ENCODE measurements around the gene DCST2. TPM values are rescaled to one million over a fixed set of nuclear protein-coding genes. Genes with fewer than 3 reads are reported as not detected.

Gene DCST2
- total and polyA plus RNA-seq, 9 donors: 0.17 to 1.4 (median 1.1) TPM; not detected in 1

DNA sequence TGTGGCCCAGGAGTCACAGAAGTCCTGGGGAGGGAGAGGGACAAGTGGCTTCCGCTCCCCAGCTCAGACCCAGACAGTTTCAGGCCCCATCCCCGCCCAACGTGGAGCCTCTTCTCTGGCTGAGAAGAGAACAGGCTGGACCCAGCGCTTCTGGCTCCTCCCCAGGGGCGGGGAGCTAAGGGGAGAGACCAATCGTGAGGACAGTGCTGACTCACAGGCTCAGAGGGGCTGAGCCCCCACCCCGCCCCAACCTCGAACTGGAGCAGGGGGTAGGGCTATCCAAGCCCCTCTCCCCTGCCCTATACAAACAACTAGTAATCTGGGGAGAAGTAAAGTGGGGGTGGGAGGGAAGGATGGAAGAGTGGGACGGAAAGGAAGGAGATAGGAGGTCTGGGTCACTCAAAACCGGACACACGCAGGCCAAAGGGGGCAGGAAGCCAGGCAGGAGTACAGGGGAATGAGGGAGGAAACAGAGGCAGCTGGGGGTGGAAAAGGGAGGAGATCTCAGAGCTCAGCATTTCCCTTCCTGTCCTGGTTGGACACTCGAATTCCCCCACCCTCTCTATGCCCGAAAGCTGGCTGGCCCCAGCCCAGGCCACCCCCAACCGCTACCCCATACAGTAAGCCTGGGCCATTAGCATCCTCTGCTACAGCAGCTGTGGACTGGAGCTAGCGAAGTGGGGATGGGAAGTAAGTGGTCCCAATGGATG lies 62.8 kb downstream of the DCST2 start, which contains the start of gene SHC1:
Gene SHC1, minus strand, starts transcription at position 117 of the 710 bp plus-strand sequence. CDS start 221 bp downstream, outside the sequence.
- peak within 1 kb of the TSS; percentile 52 for H3K4me3 ChIP-seq
- no peaks in the 10 kb centered on the region for H3K36me3 ChIP-seq
- WGBS, 3 donors: 3 to 6% (median 4%) methylated on average over 15 of the region's 15 CpGs
- peak within 1 kb of the TSS; percentile 87 to 98 for H3K27ac ChIP-seq
- DNase-seq: peak; percentile 95 to 97 (median 96)
- intact Hi-C loops (cut with DNase I): loop anchor here in 1 of 4 donors (5.0 kb wide), 1 partner anchor 82 kb away; the partner anchor contains the start of gene ADAM15
- TF ChIP-seq, protein P1, sequence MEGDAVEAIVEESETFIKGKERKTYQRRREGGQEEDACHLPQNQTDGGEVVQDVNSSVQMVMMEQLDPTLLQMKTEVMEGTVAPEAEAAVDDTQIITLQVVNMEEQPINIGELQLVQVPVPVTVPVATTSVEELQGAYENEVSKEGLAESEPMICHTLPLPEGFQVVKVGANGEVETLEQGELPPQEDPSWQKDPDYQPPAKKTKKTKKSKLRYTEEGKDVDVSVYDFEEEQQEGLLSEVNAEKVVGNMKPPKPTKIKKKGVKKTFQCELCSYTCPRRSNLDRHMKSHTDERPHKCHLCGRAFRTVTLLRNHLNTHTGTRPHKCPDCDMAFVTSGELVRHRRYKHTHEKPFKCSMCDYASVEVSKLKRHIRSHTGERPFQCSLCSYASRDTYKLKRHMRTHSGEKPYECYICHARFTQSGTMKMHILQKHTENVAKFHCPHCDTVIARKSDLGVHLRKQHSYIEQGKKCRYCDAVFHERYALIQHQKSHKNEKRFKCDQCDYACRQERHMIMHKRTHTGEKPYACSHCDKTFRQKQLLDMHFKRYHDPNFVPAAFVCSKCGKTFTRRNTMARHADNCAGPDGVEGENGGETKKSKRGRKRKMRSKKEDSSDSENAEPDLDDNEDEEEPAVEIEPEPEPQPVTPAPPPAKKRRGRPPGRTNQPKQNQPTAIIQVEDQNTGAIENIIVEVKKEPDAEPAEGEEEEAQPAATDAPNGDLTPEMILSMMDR (IDR thresholded peaks at IDR 0.05): no peak
- TF ChIP-seq EP300 (IDR thresholded peaks at IDR 0.05) (no peak), POLR2A (IDR thresholded peaks at IDR 0.05) (peak; percentile 91)
- peaks cover 12% of the 10 kb centered on the region for H3K4me1 ChIP-seq (ENCODE audit: insufficient read depth)
- no peaks in the 10 kb centered on the region for H3K9me3 ChIP-seq
- no peaks in the 10 kb centered on the region for H3K27me3 ChIP-seq

DNA sequence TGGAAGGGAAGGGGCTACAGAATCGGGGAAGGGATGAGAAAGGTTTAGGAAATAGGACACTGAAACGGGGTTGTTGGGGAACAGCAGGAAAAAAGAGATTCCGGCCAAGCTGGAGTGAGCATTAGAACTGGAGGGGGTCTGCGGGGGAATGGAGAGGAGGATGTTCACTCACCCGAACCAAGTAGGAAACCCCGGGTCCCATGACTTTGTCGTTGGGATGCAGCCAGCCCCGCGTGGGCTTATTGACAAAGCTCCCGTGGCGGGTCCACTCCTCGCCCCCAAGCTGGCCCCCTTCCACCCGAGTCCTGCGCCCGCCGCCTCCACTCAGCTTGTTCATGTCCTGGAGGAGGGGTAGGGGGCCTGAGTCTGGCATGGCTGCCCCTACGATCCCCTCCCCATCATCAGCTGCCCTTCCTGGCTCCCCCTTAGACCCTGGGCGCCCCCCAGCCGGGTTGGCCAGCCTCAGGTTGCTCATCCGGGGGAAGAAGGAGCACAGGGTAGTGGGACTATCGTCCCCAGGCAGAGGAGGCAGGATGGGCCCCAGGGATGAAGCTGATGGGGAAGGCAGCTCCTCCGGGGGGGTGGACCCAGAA lies 63.6 kb downstream of the DCST2 start:
- TF ChIP-seq, protein P1 (IDR thresholded peaks at IDR 0.05): no peak
- TF ChIP-seq EP300 (IDR thresholded peaks at IDR 0.05): no peak
- TF ChIP-seq POLR2A (IDR thresholded peaks at IDR 0.05): no peak
- peak; percentile 60 to 82 (median 75) for DNase-seq
- 3 to 13% (median 7%) methylated on average over 22 of the region's 22 CpGs for WGBS, 3 donors
- H3K9me3 ChIP-seq: no peaks in the 10 kb centered on the region
- peaks cover 12% of the 10 kb centered on the region for H3K4me1 ChIP-seq (ENCODE audit: insufficient read depth)
- H3K36me3 ChIP-seq: no peaks in the 10 kb centered on the region
- H3K27me3 ChIP-seq: no peaks in the 10 kb centered on the region
- H3K27ac ChIP-seq: peak overlapping the region; percentile 87 to 98
- intact Hi-C loops (cut with DNase I): loop anchor here in 1 of 4 donors (5.0 kb wide), 1 partner anchor 82 kb away; the partner anchor contains the start of gene ADAM15
- peak overlapping the region; percentile 52 for H3K4me3 ChIP-seq

DNA sequence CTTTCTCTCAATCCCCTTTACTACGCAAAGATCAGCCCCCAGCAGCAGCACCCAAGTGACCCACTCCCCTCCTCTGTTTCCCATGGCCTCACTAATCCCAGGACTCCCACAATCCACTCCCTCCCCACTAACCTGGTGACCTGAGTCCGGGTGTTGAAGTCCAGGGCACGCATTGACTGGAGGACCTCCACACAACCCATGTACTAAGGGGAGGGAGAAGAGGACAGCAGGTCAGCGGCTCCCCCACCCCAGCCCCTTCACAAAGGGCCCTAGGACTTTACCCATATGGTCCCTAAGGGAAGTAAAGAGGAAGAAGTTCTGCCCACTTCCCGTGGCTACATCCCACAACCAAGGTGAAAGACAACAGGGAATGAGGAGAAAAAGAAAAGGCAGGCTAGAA lies 64.3 kb downstream of the DCST2 start:
- TF ChIP-seq POLR2A (IDR thresholded peaks at IDR 0.05) (no peak), EP300 (IDR thresholded peaks at IDR 0.05) (no peak)
- TF ChIP-seq, protein P1 (IDR thresholded peaks at IDR 0.05): no peak
- no peaks in the 10 kb centered on the region for H3K27me3 ChIP-seq
- intact Hi-C loops (cut with DNase I): no loop called here
- peak overlapping the region; percentile 52 for H3K4me3 ChIP-seq
- 21 to 33% (median 23%) methylated on average over 5 of the region's 5 CpGs for WGBS, 3 donors
- H3K36me3 ChIP-seq: no peaks in the 10 kb centered on the region
- no peaks in the 10 kb centered on the region for H3K9me3 ChIP-seq
- DNase-seq: no peak
- H3K27ac ChIP-seq: peak overlapping the region; percentile 49 to 98
- peaks cover 12% of the 10 kb centered on the region for H3K4me1 ChIP-seq (ENCODE audit: insufficient read depth)

DNA sequence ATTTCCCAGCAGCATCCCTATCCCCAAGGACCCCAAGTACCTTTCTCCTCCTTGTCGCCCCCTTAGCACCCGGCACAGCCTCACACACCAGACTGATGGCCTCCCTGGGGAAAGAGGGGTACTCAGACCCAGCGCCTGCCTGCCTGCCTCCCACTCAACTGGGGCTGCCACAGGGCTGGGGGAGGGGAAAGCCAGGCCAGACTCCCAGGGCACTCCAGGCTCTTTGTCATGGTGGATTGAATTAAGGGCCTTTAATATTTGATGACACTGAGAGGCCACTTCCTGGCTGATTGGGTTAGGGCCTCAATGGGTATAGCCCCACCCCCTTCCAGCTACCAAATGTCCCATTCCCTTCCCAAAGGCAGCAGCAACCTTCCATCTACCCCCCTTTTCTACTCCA lies 64.8 kb downstream of the DCST2 start:
- Histone ChIP-seq H3K36me3 (no peaks in the 10 kb centered on the region), H3K27me3 (no peaks in the 10 kb centered on the region), H3K9me3 (no peaks in the 10 kb centered on the region), H3K27ac (peak overlapping the region in 1 of 2 donors; percentile 49), H3K4me1 (ENCODE audit: insufficient read depth) (peaks cover 12% of the 10 kb centered on the region), H3K4me3 (no peak overlapping the region)
- WGBS, 3 donors: 68 to 87% (median 80%) methylated on average over 3 of the region's 3 CpGs
- intact Hi-C loops (cut with DNase I): no loop called here
- no peak for DNase-seq
- TF ChIP-seq, protein P1 (IDR thresholded peaks at IDR 0.05): no peak
- TF ChIP-seq EP300 (IDR thresholded peaks at IDR 0.05) (no peak), POLR2A (IDR thresholded peaks at IDR 0.05) (no peak)

Small RNA genes within 50 kb of the gene (microRNA-seq; reads per million reads assigned to microRNA genes)
- gene MIR4258: 0 to 0.38 (median 0.36) reads per million in 3 donors

Small RNA genes within 50 kb of the gene (small RNA-seq; reads per million reads assigned to genes)
- gene MIR4258: not detected

Other genes starting within 250 kb of the DCST2 start
- gene KCNN3, start 163.5 kb downstream of the DCST2 start, total RNA-seq: 1 to 10 TPM in 5 of 7 donors, under 1 TPM in 2; 0.71 to 6.0 (median 1.7) TPM
- 1 to 10 TPM in 1 of 2 donors, under 1 TPM in 1; 0.91 to 6.1 TPM for gene KCNN3, start 163.5 kb downstream of the DCST2 start, polyA plus RNA-seq
- 10 to 100 TPM in 6 of 7 donors, 1 to 10 TPM in 1; 8.6 to 50.7 (median 35.3) TPM for gene PMVK, start 97.1 kb downstream of the DCST2 start, total RNA-seq
- gene PMVK, start 97.1 kb downstream of the DCST2 start, polyA plus RNA-seq: 10 to 100 TPM; 21.4 to 30.6 TPM
- 100 to 1,000 TPM in 6 of 7 donors, 10 to 100 TPM in 1; 78.7 to 170 (median 120) TPM for gene PBXIP1, start 77.7 kb downstream of the DCST2 start, total RNA-seq
- gene PBXIP1, start 77.7 kb downstream of the DCST2 start, polyA plus RNA-seq: 100 to 1,000 TPM; 105 to 151 TPM
- 10 to 100 TPM; 17.2 to 53.0 (median 42.5) TPM for gene PYGO2, start 72.0 kb downstream of the DCST2 start, total RNA-seq
- gene PYGO2, start 72.0 kb downstream of the DCST2 start, polyA plus RNA-seq: 10 to 100 TPM; 25.0 to 28.8 TPM
- 100 to 1,000 TPM in 1 of 7 donors, 10 to 100 TPM in 6; 36.8 to 183 (median 80.0) TPM for gene SHC1, start 63.0 kb downstream of the DCST2 start, total RNA-seq
- gene SHC1, start 63.0 kb downstream of the DCST2 start, polyA plus RNA-seq: 100 to 1,000 TPM in 1 of 2 donors, 10 to 100 TPM in 1; 56.8 to 161 TPM
- 10 to 100 TPM; 12.2 to 29.9 (median 24.8) TPM for gene CKS1B, start 59.1 kb downstream of the DCST2 start, total RNA-seq
- gene CKS1B, start 59.1 kb downstream of the DCST2 start, polyA plus RNA-seq: 10 to 100 TPM; 41.7 to 55.8 TPM
- 10 to 100 TPM; 11.1 to 30.0 (median 19.9) TPM for gene FLAD1, start 50.4 kb downstream of the DCST2 start, total RNA-seq
- 10 to 100 TPM; 14.2 to 16.4 TPM for gene FLAD1, start 50.4 kb downstream of the DCST2 start, polyA plus RNA-seq
- not detected for gene LENEP, start 40.2 kb downstream of the DCST2 start, total RNA-seq
- gene LENEP, start 40.2 kb downstream of the DCST2 start, polyA plus RNA-seq: not detected
- 10 to 100 TPM; 15.3 to 45.5 (median 33.1) TPM for gene ZBTB7B, start 31.0 kb downstream of the DCST2 start, total RNA-seq
- gene ZBTB7B, start 31.0 kb downstream of the DCST2 start, polyA plus RNA-seq: 10 to 100 TPM in 1 of 2 donors, 1 to 10 TPM in 1; 3.6 to 18.2 TPM
- gene DCST1, start within 50 bp of the DCST2 start, total RNA-seq: under 1 TPM in 4 of 7 donors, not detected in 3; 0.22 to 0.80 (median 0.51) TPM
- gene DCST1, start within 50 bp of the DCST2 start, polyA plus RNA-seq: under 1 TPM in 1 of 2 donors, not detected in 1; 0.06 TPM
- 100 to 1,000 TPM in 1 of 7 donors, 10 to 100 TPM in 6; 34.8 to 149 (median 67.8) TPM for gene ADAM15, start 17.5 kb upstream of the DCST2 start, total RNA-seq
- 10 to 100 TPM; 17.0 to 61.7 TPM for gene ADAM15, start 17.5 kb upstream of the DCST2 start, polyA plus RNA-seq
- 10 to 100 TPM in 5 of 7 donors, 1 to 10 TPM in 2; 8.6 to 14.1 (median 12.2) TPM for gene EFNA4, start 30.0 kb upstream of the DCST2 start, total RNA-seq
- 10 to 100 TPM in 1 of 2 donors, 1 to 10 TPM in 1; 7.3 to 10.6 TPM for gene EFNA4, start 30.0 kb upstream of the DCST2 start, polyA plus RNA-seq
- 1 to 10 TPM; 1.3 to 3.7 (median 2.4) TPM for gene EFNA3, start 45.1 kb upstream of the DCST2 start, total RNA-seq
- 1 to 10 TPM; 1.6 to 2.1 TPM for gene EFNA3, start 45.1 kb upstream of the DCST2 start, polyA plus RNA-seq
- gene EFNA1, start 94.1 kb upstream of the DCST2 start, total RNA-seq: 10 to 100 TPM; 12.1 to 51.6 (median 16.6) TPM
- gene EFNA1, start 94.1 kb upstream of the DCST2 start, polyA plus RNA-seq: 10 to 100 TPM; 18.6 to 27.3 TPM
- 10 to 100 TPM; 10.8 to 31.4 (median 16.8) TPM for gene SLC50A1, start 102.1 kb upstream of the DCST2 start, total RNA-seq
- gene SLC50A1, start 102.1 kb upstream of the DCST2 start, polyA plus RNA-seq: 10 to 100 TPM; 19.7 to 50.2 TPM
- gene DPM3, start 106.8 kb upstream of the DCST2 start, total RNA-seq: 100 to 1,000 TPM in 1 of 7 donors, 10 to 100 TPM in 6; 59.3 to 126 (median 85.5) TPM
- gene DPM3, start 106.8 kb upstream of the DCST2 start, polyA plus RNA-seq: 100 to 1,000 TPM in 1 of 2 donors, under 1 TPM in 1; 0.70 to 168 TPM
- 100 to 1,000 TPM in 6 of 7 donors, 10 to 100 TPM in 1; 96.5 to 209 (median 158) TPM for gene KRTCAP2, start 139.5 kb upstream of the DCST2 start, total RNA-seq
- gene KRTCAP2, start 139.5 kb upstream of the DCST2 start, polyA plus RNA-seq: 100 to 1,000 TPM; 219 to 499 TPM
- under 1 TPM in 6 of 7 donors, not detected in 1; 0.12 to 0.87 (median 0.54) TPM for gene TRIM46, start 140.1 kb upstream of the DCST2 start, total RNA-seq
- gene TRIM46, start 140.1 kb upstream of the DCST2 start, polyA plus RNA-seq: under 1 TPM; 0.12 to 0.24 TPM
- gene THBS3, start 174.1 kb upstream of the DCST2 start, total RNA-seq: 10 to 100 TPM; 19.9 to 50.2 (median 29.1) TPM
- gene THBS3, start 174.1 kb upstream of the DCST2 start, polyA plus RNA-seq: 10 to 100 TPM; 23.1 to 28.2 TPM
- 10 to 100 TPM; 18.5 to 33.4 (median 27.7) TPM for gene MTX1, start 174.9 kb upstream of the DCST2 start, total RNA-seq
- 10 to 100 TPM; 15.6 to 35.4 TPM for gene MTX1, start 174.9 kb upstream of the DCST2 start, polyA plus RNA-seq
- 10 to 100 TPM; 10.8 to 22.4 (median 20.2) TPM for gene ENTREP3, start 221.7 kb upstream of the DCST2 start, total RNA-seq
- 10 to 100 TPM in 1 of 2 donors, 1 to 10 TPM in 1; 9.3 to 11.8 TPM for gene ENTREP3, start 221.7 kb upstream of the DCST2 start, polyA plus RNA-seq
- 10 to 100 TPM; 27.1 to 63.0 (median 40.7) TPM for gene SCAMP3, start 228.6 kb upstream of the DCST2 start, total RNA-seq
- 10 to 100 TPM; 40.9 to 46.6 TPM for gene SCAMP3, start 228.6 kb upstream of the DCST2 start, polyA plus RNA-seq
- gene CLK2, start 239.7 kb upstream of the DCST2 start, total RNA-seq: 10 to 100 TPM; 37.9 to 60.9 (median 50.1) TPM
- 10 to 100 TPM; 46.4 to 51.3 TPM for gene CLK2, start 239.7 kb upstream of the DCST2 start, polyA plus RNA-seq
- gene HCN3, start 243.7 kb upstream of the DCST2 start, total RNA-seq: 1 to 10 TPM in 6 of 7 donors, under 1 TPM in 1; 0.69 to 7.1 (median 4.4) TPM
- 1 to 10 TPM; 2.5 to 2.9 TPM for gene HCN3, start 243.7 kb upstream of the DCST2 start, polyA plus RNA-seq